Retinal pigment epithelial cell (primary cell): ENCODE data around the gene FNDC3B.
A peak's percentile ranks its signal among the peaks of the same experiment; 100 is the strongest.
"Not testable (repeated sequence)": the region's sequence is repeated elsewhere in the genome, so short reads cannot be mapped to it uniquely, and the experiment has no call there.

Experiments used
- DNase-seq: peaks from one replicate; pipeline ENCODE4 v3.0.0-alpha.2; 2010; ENCODE audit warnings: low read depth
- H3K4me3 ChIP-seq: 2 replicates; pipeline ENCODE4 v1.5.1; 2011; ENCODE audit warnings: mild to moderate bottlenecking, low read length, control low read depth, moderate library complexity
- CTCF ChIP-seq: conservative IDR thresholded peaks from 2 replicates; pipeline ENCODE4 v1.5.1; 2011; ENCODE audit warnings: low read depth, low read length, control low read depth, inconsistent platforms

FNDC3B gene

GRCh38 chr3:172367205-172368105, 328.1 kb downstream of the FNDC3B start:
- no peak for TF ChIP-seq CTCF
- H3K4me3 ChIP-seq = no peak overlapping the region
- DNase-seq = peak; percentile 21

- H3K4me3 ChIP-seq, DNase-seq: not testable (repeated sequence)
Measured at GRCh38 chr3:172368556-172368955, 329.2 kb downstream of the FNDC3B start.

- no peak for TF ChIP-seq CTCF
- H3K4me3 ChIP-seq = no peak overlapping the region
Measured at GRCh38 chr3:172369590-172370259, 330.3 kb downstream of the FNDC3B start.

GRCh38 chr3:172370419-172370818, 331.0 kb downstream of the FNDC3B start:
- TF ChIP-seq CTCF = no peak
- DNase-seq = no peak

More at GRCh38 chr3:172369590-172370259, 330.3 kb downstream of the FNDC3B start:
- no peak for DNase-seq

GRCh38 chr3:172371544-172371943, 332.2 kb downstream of the FNDC3B start:
- no peak for DNase-seq
- H3K4me3 ChIP-seq = no peak overlapping the region
- TF ChIP-seq CTCF = no peak

More at GRCh38 chr3:172370419-172370818, 331.0 kb downstream of the FNDC3B start:
- no peak overlapping the region for H3K4me3 ChIP-seq

- no peak for TF ChIP-seq CTCF
- no peak for DNase-seq
- H3K4me3 ChIP-seq = no peak overlapping the region
Measured at GRCh38 chr3:172372895-172373294, 333.5 kb downstream of the FNDC3B start.

- DNase-seq = no peak
- no peak overlapping the region for H3K4me3 ChIP-seq
- no peak for TF ChIP-seq CTCF
Measured at GRCh38 chr3:172373912-172374311, 334.5 kb downstream of the FNDC3B start.
